Spleen (tissue), 7 donors: Measurements from ENCODE around the gene GAMT.

Experiments used
- POLR2A ChIP-seq, 3 donors: fragments of 450-650 bp; IDR thresholded peaks; one replicate each; pipeline ENCODE4 v1.5.1; 2017; ENCODE audit warnings: antibody characterized with exemption in 3 of 3, mild to moderate bottlenecking in 1 of 3
- TF ChIP-seq, protein P1 (sequence below), 11 experiments: fragments of 200-600 bp in 7 of 11; fragments of 450-650 bp in 4 of 11; sonication (generic) in 4 of 11; IDR thresholded peaks in 8 of 11; conservative IDR thresholded peaks in 3 of 11; 1 replicate in 7 of 11; 2 replicates in 4 of 11; pipeline versions ENCODE4 v1.4.0 to v1.8.0; 2016 to 2021; ENCODE audit warnings: antibody characterized with exemption in 11 of 11, inconsistent platforms in 4 of 11, mild to moderate bottlenecking in 1 of 11
- donor health status: DM: no; HTN: no; CAD: no; lungs with moderate emphysema.
- donor health status: DM: no; HTN: no; CAD: no.
- donor health status: DM: no; HTN: no; CAD: no.

DNA sequence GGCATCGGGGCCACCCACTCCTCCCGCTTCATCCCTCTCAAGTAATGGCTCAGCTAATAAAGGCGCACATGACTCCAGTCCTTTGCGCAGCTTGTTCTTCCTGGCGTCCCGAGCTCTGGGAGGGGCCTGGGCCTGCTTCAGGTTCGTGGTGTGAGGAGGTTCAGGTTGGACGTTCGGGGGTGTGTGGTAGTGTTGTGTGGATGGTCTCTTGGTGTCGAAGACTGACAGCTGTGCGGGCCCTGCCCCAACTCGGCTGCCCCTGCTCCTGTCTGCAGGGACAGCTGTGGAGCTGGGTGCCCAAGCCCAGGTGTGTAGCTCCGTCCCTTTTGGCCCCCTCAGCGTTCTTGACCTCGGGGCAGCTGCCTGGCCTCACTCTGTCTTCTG, 39.1 kb upstream of the GAMT start:
- no peak for TF ChIP-seq POLR2A (IDR thresholded peaks at IDR 0.05)
- TF ChIP-seq, protein P1, sequence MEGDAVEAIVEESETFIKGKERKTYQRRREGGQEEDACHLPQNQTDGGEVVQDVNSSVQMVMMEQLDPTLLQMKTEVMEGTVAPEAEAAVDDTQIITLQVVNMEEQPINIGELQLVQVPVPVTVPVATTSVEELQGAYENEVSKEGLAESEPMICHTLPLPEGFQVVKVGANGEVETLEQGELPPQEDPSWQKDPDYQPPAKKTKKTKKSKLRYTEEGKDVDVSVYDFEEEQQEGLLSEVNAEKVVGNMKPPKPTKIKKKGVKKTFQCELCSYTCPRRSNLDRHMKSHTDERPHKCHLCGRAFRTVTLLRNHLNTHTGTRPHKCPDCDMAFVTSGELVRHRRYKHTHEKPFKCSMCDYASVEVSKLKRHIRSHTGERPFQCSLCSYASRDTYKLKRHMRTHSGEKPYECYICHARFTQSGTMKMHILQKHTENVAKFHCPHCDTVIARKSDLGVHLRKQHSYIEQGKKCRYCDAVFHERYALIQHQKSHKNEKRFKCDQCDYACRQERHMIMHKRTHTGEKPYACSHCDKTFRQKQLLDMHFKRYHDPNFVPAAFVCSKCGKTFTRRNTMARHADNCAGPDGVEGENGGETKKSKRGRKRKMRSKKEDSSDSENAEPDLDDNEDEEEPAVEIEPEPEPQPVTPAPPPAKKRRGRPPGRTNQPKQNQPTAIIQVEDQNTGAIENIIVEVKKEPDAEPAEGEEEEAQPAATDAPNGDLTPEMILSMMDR (IDR thresholded peaks at IDR 0.05 in 8 of 11, conservative IDR thresholded peaks at IDR 0.05 in 3 of 11), result no peak
